PFSK-1 (cell line): Measurements from ENCODE around the gene CDK6.

ENCODE experiments used
- FOXP2 ChIP-seq: optimal IDR thresholded peaks from 2 replicates; pipeline ENCODE3; 2011; ENCODE audit warnings: borderline replicate concordance, control low read depth, inconsistent platforms; ENCODE audit not compliant: insufficient read depth; ENCODE audit errors: extremely low read length, extremely low read depth
- POLR2AphosphoS5 ChIP-seq: IDR thresholded peaks from 2 replicates; pipeline ENCODE4 v1.6.1; 2012; ENCODE audit warnings: low read depth, mild to moderate bottlenecking, control low read depth, low read length, moderate library complexity
- SIN3A ChIP-seq: IDR thresholded peaks from 2 replicates; pipeline ENCODE4 v1.6.1; 2012; ENCODE audit warnings: mild to moderate bottlenecking, low read length, moderate library complexity, borderline replicate concordance; ENCODE audit not compliant: insufficient read depth
- TAF1 ChIP-seq: IDR thresholded peaks from 2 replicates; pipeline ENCODE4 v1.6.1; 2012; ENCODE audit warnings: low read length, control low read depth, borderline replicate concordance; ENCODE audit not compliant: insufficient read depth
- TF ChIP-seq, protein P1 (sequence below), 2 experiments: IDR thresholded peaks; 2 replicates each; pipeline versions ENCODE4 v1.6.1 to v1.8.0; 2011 to 2012; ENCODE audit warnings: low read depth in 2 of 2, low read length in 2 of 2, control low read depth in 1 of 2, inconsistent platforms in 1 of 2, mild to moderate bottlenecking in 1 of 2, moderate library complexity in 1 of 2; ENCODE audit not compliant: insufficient read depth in 1 of 2

DNA sequence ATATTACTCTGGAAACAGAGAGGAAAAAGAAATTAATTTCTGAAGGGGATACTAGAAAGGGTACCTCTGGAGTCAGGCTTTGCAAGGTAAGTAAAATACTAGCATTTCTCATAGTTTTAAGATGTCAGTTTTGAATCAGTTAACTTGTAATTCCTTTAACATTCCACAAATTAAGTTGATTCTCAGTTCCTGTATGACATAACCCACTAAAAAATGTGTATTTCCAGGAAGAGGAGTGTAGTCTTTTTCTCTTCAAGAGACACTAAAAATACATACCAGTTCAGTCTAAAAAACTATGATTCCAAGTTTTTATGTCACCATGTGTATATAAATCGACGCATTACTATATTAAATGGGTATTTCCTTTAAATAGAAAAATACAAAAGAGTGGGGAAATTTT lies 113.2 kb downstream of the CDK6 start:
- TF ChIP-seq SIN3A (no peak), POLR2AphosphoS5 (no peak), TAF1 (no peak), FOXP2 (no peak)
- TF ChIP-seq, protein P1, sequence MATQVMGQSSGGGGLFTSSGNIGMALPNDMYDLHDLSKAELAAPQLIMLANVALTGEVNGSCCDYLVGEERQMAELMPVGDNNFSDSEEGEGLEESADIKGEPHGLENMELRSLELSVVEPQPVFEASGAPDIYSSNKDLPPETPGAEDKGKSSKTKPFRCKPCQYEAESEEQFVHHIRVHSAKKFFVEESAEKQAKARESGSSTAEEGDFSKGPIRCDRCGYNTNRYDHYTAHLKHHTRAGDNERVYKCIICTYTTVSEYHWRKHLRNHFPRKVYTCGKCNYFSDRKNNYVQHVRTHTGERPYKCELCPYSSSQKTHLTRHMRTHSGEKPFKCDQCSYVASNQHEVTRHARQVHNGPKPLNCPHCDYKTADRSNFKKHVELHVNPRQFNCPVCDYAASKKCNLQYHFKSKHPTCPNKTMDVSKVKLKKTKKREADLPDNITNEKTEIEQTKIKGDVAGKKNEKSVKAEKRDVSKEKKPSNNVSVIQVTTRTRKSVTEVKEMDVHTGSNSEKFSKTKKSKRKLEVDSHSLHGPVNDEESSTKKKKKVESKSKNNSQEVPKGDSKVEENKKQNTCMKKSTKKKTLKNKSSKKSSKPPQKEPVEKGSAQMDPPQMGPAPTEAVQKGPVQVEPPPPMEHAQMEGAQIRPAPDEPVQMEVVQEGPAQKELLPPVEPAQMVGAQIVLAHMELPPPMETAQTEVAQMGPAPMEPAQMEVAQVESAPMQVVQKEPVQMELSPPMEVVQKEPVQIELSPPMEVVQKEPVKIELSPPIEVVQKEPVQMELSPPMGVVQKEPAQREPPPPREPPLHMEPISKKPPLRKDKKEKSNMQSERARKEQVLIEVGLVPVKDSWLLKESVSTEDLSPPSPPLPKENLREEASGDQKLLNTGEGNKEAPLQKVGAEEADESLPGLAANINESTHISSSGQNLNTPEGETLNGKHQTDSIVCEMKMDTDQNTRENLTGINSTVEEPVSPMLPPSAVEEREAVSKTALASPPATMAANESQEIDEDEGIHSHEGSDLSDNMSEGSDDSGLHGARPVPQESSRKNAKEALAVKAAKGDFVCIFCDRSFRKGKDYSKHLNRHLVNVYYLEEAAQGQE (IDR thresholded peaks at IDR 0.05; ENCODE audit: insufficient read depth in 1 of 2, low read depth in 2 of 2, low read length in 2 of 2) = no peak
